Measurements from ENCODE around the gene NMD3.

DNA sequence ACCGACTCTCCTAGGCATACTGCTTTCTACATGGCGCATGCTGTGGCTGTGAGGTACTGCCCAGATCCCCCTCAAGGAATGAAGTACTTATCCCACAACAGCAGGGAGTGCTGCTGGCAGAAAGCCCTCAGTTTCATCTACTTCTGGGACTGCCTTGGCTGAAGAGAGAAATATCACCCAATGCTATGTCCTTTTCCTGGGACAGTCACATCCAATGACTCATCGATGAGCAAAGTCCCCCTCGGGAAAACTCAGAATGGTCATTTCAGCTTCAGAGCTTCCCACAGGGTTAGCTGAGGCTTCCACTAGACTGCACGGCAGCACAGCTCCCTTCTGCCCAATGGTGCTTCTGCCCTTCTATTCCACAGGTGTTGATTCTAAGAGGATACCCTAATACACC is 3.6 kb upstream of the NMD3 start:
- no peak for TF ChIP-seq MAFK (IDR thresholded peaks at IDR 0.05; ENCODE audit: low read depth, low read length)
- TF ChIP-seq, protein P1, sequence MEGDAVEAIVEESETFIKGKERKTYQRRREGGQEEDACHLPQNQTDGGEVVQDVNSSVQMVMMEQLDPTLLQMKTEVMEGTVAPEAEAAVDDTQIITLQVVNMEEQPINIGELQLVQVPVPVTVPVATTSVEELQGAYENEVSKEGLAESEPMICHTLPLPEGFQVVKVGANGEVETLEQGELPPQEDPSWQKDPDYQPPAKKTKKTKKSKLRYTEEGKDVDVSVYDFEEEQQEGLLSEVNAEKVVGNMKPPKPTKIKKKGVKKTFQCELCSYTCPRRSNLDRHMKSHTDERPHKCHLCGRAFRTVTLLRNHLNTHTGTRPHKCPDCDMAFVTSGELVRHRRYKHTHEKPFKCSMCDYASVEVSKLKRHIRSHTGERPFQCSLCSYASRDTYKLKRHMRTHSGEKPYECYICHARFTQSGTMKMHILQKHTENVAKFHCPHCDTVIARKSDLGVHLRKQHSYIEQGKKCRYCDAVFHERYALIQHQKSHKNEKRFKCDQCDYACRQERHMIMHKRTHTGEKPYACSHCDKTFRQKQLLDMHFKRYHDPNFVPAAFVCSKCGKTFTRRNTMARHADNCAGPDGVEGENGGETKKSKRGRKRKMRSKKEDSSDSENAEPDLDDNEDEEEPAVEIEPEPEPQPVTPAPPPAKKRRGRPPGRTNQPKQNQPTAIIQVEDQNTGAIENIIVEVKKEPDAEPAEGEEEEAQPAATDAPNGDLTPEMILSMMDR (conservative IDR thresholded peaks at IDR 0.05; ENCODE audit: low read depth, low read length) = no peak
- no peak for TF ChIP-seq POLR2A (IDR thresholded peaks at IDR 0.05; ENCODE audit: low read depth, low read length)
- TF ChIP-seq FOS (IDR thresholded peaks at IDR 0.05; ENCODE audit: low read depth, low read length) = no peak
- TF ChIP-seq, protein P2, sequence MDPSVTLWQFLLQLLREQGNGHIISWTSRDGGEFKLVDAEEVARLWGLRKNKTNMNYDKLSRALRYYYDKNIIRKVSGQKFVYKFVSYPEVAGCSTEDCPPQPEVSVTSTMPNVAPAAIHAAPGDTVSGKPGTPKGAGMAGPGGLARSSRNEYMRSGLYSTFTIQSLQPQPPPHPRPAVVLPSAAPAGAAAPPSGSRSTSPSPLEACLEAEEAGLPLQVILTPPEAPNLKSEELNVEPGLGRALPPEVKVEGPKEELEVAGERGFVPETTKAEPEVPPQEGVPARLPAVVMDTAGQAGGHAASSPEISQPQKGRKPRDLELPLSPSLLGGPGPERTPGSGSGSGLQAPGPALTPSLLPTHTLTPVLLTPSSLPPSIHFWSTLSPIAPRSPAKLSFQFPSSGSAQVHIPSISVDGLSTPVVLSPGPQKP (IDR thresholded peaks at IDR 0.05; ENCODE audit: borderline replicate concordance, low read depth, low read length) = no peak
- TF ChIP-seq, protein P3, sequence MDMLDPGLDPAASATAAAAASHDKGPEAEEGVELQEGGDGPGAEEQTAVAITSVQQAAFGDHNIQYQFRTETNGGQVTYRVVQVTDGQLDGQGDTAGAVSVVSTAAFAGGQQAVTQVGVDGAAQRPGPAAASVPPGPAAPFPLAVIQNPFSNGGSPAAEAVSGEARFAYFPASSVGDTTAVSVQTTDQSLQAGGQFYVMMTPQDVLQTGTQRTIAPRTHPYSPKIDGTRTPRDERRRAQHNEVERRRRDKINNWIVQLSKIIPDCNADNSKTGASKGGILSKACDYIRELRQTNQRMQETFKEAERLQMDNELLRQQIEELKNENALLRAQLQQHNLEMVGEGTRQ (IDR thresholded peaks at IDR 0.05; ENCODE audit: low read depth, low read length) = no peak
- TF ChIP-seq CEBPB (IDR thresholded peaks at IDR 0.05; ENCODE audit: low read depth, low read length) = no peak
- no peak for TF ChIP-seq MAZ (IDR thresholded peaks at IDR 0.05; ENCODE audit: borderline replicate concordance, low read depth, low read length)
- TF ChIP-seq SMC3 (IDR thresholded peaks at IDR 0.05; ENCODE audit: low read depth, low read length) = no peak
